AG04450 (cell line): ENCODE data around the gene PRIM1. TPM values are rescaled to one million over a fixed set of nuclear protein-coding genes. Genes with fewer than 3 reads are reported as not detected.
"Not testable (repeated sequence)": the region's sequence is repeated elsewhere in the genome, so short reads cannot be mapped to it uniquely, and the experiment has no call there.

Experiments used
- CTCF ChIA-PET: fragments of 300-600, 350-600 bp; formaldehyde crosslinking; extraction: SDS; loops from one replicate; lab custom pipeline; 2022; ENCODE audit warnings: antibody characterized with exemption, inconsistent platforms; lab: Charles Lee
- POLR2A ChIA-PET: fragments of 350-600 bp; formaldehyde crosslinking; extraction: SDS; loops from one replicate; lab custom pipeline; 2021; ENCODE audit warnings: antibody characterized with exemption, inconsistent platforms; lab: Yijun Ruan, JAX
- DNase-seq: peaks from one replicate; pipeline ENCODE4 v3.0.0-alpha.2; 2011; ENCODE audit warnings: low read depth, low spot score
- H3K27ac ChIP-seq: one replicate; pipeline ENCODE4 v1.5.1; 2012; ENCODE audit warnings: low read depth, low read length, control low read depth
- H3K27me3 ChIP-seq: one replicate; pipeline ENCODE4 v1.6.0; 2012; ENCODE audit warnings: low read length; ENCODE audit not compliant: control insufficient read depth, insufficient read depth
- H3K4me3 ChIP-seq: 2 replicates; pipeline ENCODE4 v1.5.1; 2011; ENCODE audit warnings: mild to moderate bottlenecking, low read depth, low read length, control low read depth
- H3K9me3 ChIP-seq: 2 replicates; pipeline ENCODE4 v1.5.1; 2012; ENCODE audit warnings: low read length; ENCODE audit not compliant: control insufficient read depth, insufficient read depth
- CTCF ChIP-seq: IDR thresholded peaks from 2 replicates; pipeline ENCODE4 v1.5.1; 2011; ENCODE audit warnings: low read depth, low read length, control low read depth, inconsistent platforms
- polyA plus RNA-seq: library from polyadenylated mRNA; depleted of rRNA; stranded (reverse); fragments of >200 nt; gene quantifications from 2 replicates; pipeline ENCODE4 v1.2.3, GENCODE V29; 2011

Gene PRIM1
- polyA plus RNA-seq, 1 experiment, result 6.2 TPM

- ChIA-PET CTCF (interaction anchor here (0.7 to 2.0 kb wide), 3 partner anchors 11 to 73 kb away, joined by 5 to 13 read pairs (median 5); no protein-coding TSS in a partner anchor), POLR2A (interaction anchor here (0.6 to 0.7 kb wide), 3 partner anchors 11 to 83 kb away, joined by 4 to 8 read pairs (median 6); no protein-coding TSS in a partner anchor)
- TF ChIP-seq CTCF, result no peak
Measured at GRCh38 chr12:56709759-56710376, 42.3 kb downstream of the PRIM1 start.

GRCh38 chr12:56704522-56704921 lies 47.6 kb downstream of the PRIM1 start:
- H3K27ac ChIP-seq, POLR2A ChIA-PET, H3K4me3 ChIP-seq, DNase-seq, H3K27me3 ChIP-seq, H3K9me3 ChIP-seq, CTCF ChIA-PET: not testable (repeated sequence)

More at GRCh38 chr12:56709759-56710376, 42.3 kb downstream of the PRIM1 start:
- Histone ChIP-seq H3K27ac (no peak overlapping the region), H3K27me3 (no peaks in the 10 kb centered on the region), H3K9me3 (no peaks in the 10 kb centered on the region), H3K4me3 (no peak overlapping the region)
- DNase-seq, result no peak

- no peaks in the 10 kb centered on the region for H3K9me3 ChIP-seq
- H3K27me3 ChIP-seq, result no peaks in the 10 kb centered on the region
- no peak overlapping the region for H3K4me3 ChIP-seq
- DNase-seq, result no peak
- H3K27ac ChIP-seq, result no peak overlapping the region
- POLR2A ChIA-PET, result interaction anchor here (0.6 to 0.9 kb wide), 3 partner anchors 11 to 20 kb away, joined by 3 to 8 read pairs (median 3); partner anchors contain the start of gene PTGES3
- CTCF ChIA-PET, result no interaction called here
- no peak for TF ChIP-seq CTCF
Measured at GRCh38 chr12:56699020-56699661, 53.0 kb downstream of the PRIM1 start.

GRCh38 chr12:56695327-56696101 lies 56.6 kb downstream of the PRIM1 start:
- H3K4me3 ChIP-seq, result no peak overlapping the region
- no peak for DNase-seq
- CTCF ChIA-PET, result no interaction called here
- POLR2A ChIA-PET, result no interaction called here
- no peaks in the 10 kb centered on the region for H3K9me3 ChIP-seq
- TF ChIP-seq CTCF, result no peak
- H3K27me3 ChIP-seq, result no peaks in the 10 kb centered on the region
- H3K27ac ChIP-seq, result peak overlapping the region; percentile 31

- CTCF ChIA-PET, result interaction anchor here (0.6 kb wide), 1 partner anchor 19 kb away, joined by 3 read pairs; no protein-coding TSS in a partner anchor
- H3K9me3 ChIP-seq, result no peaks in the 10 kb centered on the region
- no peak overlapping the region for H3K27ac ChIP-seq
- POLR2A ChIA-PET, result interaction anchor here (0.7 kb wide), 1 partner anchor 98 kb away, joined by 7 read pairs; no protein-coding TSS in a partner anchor
- TF ChIP-seq CTCF, result no peak
- no peak overlapping the region for H3K4me3 ChIP-seq
- DNase-seq, result no peak
- H3K27me3 ChIP-seq, result no peaks in the 10 kb centered on the region
Measured at GRCh38 chr12:56694161-56694560, 58.0 kb downstream of the PRIM1 start.
